Mesenchymal stem cell (in vitro differentiated cells and primary cell): ENCODE measurements around the gene CBLB.

Experiments used
- DNase-seq: peaks from one replicate; pipeline ENCODE4 v3.0.0-alpha.2; 2013
- H2AFZ ChIP-seq: one replicate; pipeline ENCODE4 v1.6.1; 2013; ENCODE audit warnings: low read depth, mild to moderate bottlenecking, control low read depth, inconsistent platforms, low read length, moderate library complexity
- H2AK5ac ChIP-seq: 2 replicates; pipeline ENCODE4 v1.6.1; 2013; ENCODE audit warnings: low read length, moderate library complexity, mild to moderate bottlenecking, inconsistent platforms; ENCODE audit not compliant: severe bottlenecking
- H2BK120ac ChIP-seq: one replicate; pipeline ENCODE4 v1.6.1; 2013; ENCODE audit warnings: low read depth, mild to moderate bottlenecking, inconsistent platforms, low read length, moderate library complexity
- H2BK12ac ChIP-seq, 2 experiments: one replicate each; pipeline ENCODE4 v1.6.1; 2013; ENCODE audit warnings: inconsistent platforms in 2 of 2, low read length in 2 of 2, mild to moderate bottlenecking in 2 of 2, moderate library complexity in 2 of 2, control low read depth in 1 of 2
- H2BK15ac ChIP-seq: one replicate; pipeline ENCODE4 v1.6.1; 2013; ENCODE audit warnings: mild to moderate bottlenecking, low read depth, inconsistent platforms; ENCODE audit not compliant: poor library complexity, severe bottlenecking
- H2BK5ac ChIP-seq: 2 replicates; pipeline ENCODE4 v1.6.1; 2013; ENCODE audit warnings: low read depth, mild to moderate bottlenecking, low read length, control low read depth, inconsistent platforms; ENCODE audit not compliant: poor library complexity, severe bottlenecking
- H3K14ac ChIP-seq, 2 experiments: one replicate each; pipeline ENCODE4 v1.6.1; 2013; ENCODE audit warnings: inconsistent platforms in 2 of 2, low read length in 2 of 2, control low read depth in 1 of 2, mild to moderate bottlenecking in 1 of 2, moderate library complexity in 1 of 2
- H3K18ac ChIP-seq, 2 experiments: one replicate each; pipeline ENCODE4 v1.6.1; 2013; ENCODE audit warnings: inconsistent platforms in 2 of 2, low read length in 2 of 2, control low read depth in 1 of 2, low read depth in 1 of 2, mild to moderate bottlenecking in 1 of 2
- H3K23ac ChIP-seq, 2 experiments: one replicate each; pipeline ENCODE4 v1.6.1; 2013; ENCODE audit warnings: inconsistent platforms in 2 of 2, low read length in 2 of 2, mild to moderate bottlenecking in 2 of 2, moderate library complexity in 2 of 2, control low read depth in 1 of 2
- H3K27ac ChIP-seq: 2 replicates; pipeline ENCODE4 v1.5.1; 2013; ENCODE audit warnings: mild to moderate bottlenecking, moderate library complexity, low read length, control low read depth, inconsistent platforms; ENCODE audit not compliant: poor library complexity, severe bottlenecking
- H3K27me3 ChIP-seq, 2 experiments: 2 replicates each; pipeline versions ENCODE4 v1.6.1 to v1.7.0; 2013; ENCODE audit warnings: low read length in 2 of 2, mild to moderate bottlenecking in 2 of 2, moderate library complexity in 2 of 2, control low read depth in 1 of 2, inconsistent platforms in 1 of 2; ENCODE audit not compliant: control insufficient read depth in 1 of 2, insufficient read depth in 1 of 2
- H3K36me3 ChIP-seq, 2 experiments: 2 replicates each; pipeline versions ENCODE4 v1.6.1 to v1.7.0; 2013; ENCODE audit warnings: low read length in 2 of 2, control low read depth in 1 of 2, inconsistent platforms in 1 of 2, low read depth in 1 of 2, mild to moderate bottlenecking in 1 of 2; ENCODE audit not compliant: insufficient read depth in 2 of 2, control insufficient read depth in 1 of 2
- H3K4ac ChIP-seq, 2 experiments: one replicate each; pipeline ENCODE4 v1.6.1; 2013; ENCODE audit warnings: inconsistent platforms in 2 of 2, low read length in 2 of 2, mild to moderate bottlenecking in 2 of 2, moderate library complexity in 2 of 2, control low read depth in 1 of 2, low read depth in 1 of 2
- H3K4me1 ChIP-seq: 2 replicates; pipeline ENCODE4 v1.6.1; 2013; ENCODE audit warnings: low read depth, low read length, control low read depth; ENCODE audit not compliant: control insufficient read depth, insufficient read depth
- H3K4me2 ChIP-seq: 2 replicates; pipeline ENCODE4 v1.6.1; 2013; ENCODE audit warnings: low read length, mild to moderate bottlenecking, inconsistent platforms; ENCODE audit not compliant: poor library complexity, severe bottlenecking
- H3K4me3 ChIP-seq, 2 experiments: 2 replicates each; pipeline versions ENCODE4 v1.5.1 to v1.7.0; 2013; ENCODE audit warnings: low read length in 2 of 2, mild to moderate bottlenecking in 2 of 2, control low read depth in 1 of 2, low read depth in 1 of 2; ENCODE audit not compliant: insufficient read depth in 1 of 2
- H3K79me1 ChIP-seq: replicated peaks from 2 replicates; pipeline ENCODE4 v1.6.1; 2013; ENCODE audit warnings: mild to moderate bottlenecking, control low read depth, low read length, inconsistent platforms; ENCODE audit not compliant: poor library complexity, severe bottlenecking
- H3K9ac ChIP-seq: 2 replicates; pipeline ENCODE4 v1.7.0; 2013; ENCODE audit warnings: mild to moderate bottlenecking, low read length, moderate library complexity
- H3K9me3 ChIP-seq: 2 replicates; pipeline ENCODE4 v1.7.0; 2013; ENCODE audit warnings: mild to moderate bottlenecking, low read length; ENCODE audit not compliant: control insufficient read depth
- H4K8ac ChIP-seq: one replicate; pipeline ENCODE4 v1.6.1; 2013; ENCODE audit warnings: inconsistent platforms, mild to moderate bottlenecking, low read length, moderate library complexity
- H4K91ac ChIP-seq: one replicate; pipeline ENCODE4 v1.6.1; 2013; ENCODE audit warnings: mild to moderate bottlenecking, low read length, inconsistent platforms
- WGBS: methylation state at CpG from one replicate; pipeline ENCODE4 v1.1.7; 2013; ENCODE audit warnings: mixed read lengths; 5-methylcytosine and 5-hydroxymethylcytosine counted together

CBLB gene

DNA sequence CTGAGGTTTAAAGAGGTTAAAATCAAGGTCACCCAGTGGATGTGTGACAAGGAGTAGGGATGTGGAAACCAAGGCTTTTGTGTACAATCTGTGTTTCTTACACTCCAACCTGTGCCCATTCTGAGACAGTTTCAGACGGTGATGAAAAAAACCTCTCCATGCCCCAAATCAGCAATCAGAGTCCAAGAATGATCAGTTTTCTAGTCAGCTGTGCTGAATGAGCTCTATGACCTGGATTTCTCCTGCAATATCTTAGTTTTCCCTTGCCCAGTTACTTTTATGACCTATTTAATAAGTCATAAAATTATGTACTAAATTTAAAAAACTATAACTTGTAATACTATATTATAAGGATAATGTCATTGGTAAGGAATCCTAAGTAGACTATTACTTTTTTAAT is 37.5 kb upstream of the CBLB start:
- Histone ChIP-seq H3K36me3 (no peaks in the 10 kb centered on the region), H3K14ac (no peak overlapping the region), H2BK15ac (no peak overlapping the region), H3K23ac (no peak overlapping the region), H2BK120ac (no peak overlapping the region), H2AK5ac (no peak overlapping the region), H3K27ac (no peak overlapping the region), H4K91ac (no peak overlapping the region), H3K9ac (peak overlapping the region; percentile 92), H3K27me3 (no peaks in the 10 kb centered on the region), H3K4me1 (peaks cover 2% of the 10 kb centered on the region), H3K9me3 (no peaks in the 10 kb centered on the region), H2BK5ac (no peak overlapping the region), H3K4me2 (no peak overlapping the region), H4K8ac (no peak overlapping the region), H2BK12ac (no peak overlapping the region), H3K79me1 (no peaks in the 10 kb centered on the region), H3K4ac (no peak overlapping the region), H2AFZ (no peak overlapping the region), H3K4me3 (no peak overlapping the region), H3K18ac (no peak overlapping the region)
- 100% methylated on average over 1 of the region's 1 CpG for WGBS
- no peak for DNase-seq

DNA sequence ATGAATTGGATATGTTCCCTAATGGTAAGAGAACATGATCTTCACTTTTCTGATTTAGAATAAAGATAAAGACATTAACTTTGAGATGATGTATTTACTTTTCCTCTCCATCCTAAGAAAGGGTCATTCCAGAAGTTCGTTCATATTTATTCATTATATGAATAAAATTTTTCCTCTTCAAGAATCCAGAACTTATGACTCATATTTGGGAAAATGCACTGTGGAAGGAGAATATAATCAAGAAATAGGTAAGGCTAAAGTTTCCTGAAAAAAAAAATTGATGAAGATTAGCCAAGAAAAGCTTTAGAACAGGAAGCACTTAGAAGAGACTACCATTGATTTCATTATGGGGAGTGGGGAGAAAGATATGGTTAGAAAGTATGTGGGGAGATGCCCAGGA is 36.5 kb upstream of the CBLB start:
- Histone ChIP-seq H3K27ac (no peak overlapping the region), H2BK15ac (no peak overlapping the region), H3K4ac (no peak overlapping the region), H2BK120ac (no peak overlapping the region), H3K9ac (peak overlapping the region; percentile 92), H3K79me1 (no peaks in the 10 kb centered on the region), H3K23ac (no peak overlapping the region), H3K18ac (no peak overlapping the region), H4K91ac (no peak overlapping the region), H3K36me3 (no peaks in the 10 kb centered on the region), H2AK5ac (no peak overlapping the region), H3K4me1 (peaks cover 2% of the 10 kb centered on the region), H3K14ac (no peak overlapping the region), H2BK12ac (no peak overlapping the region), H3K4me3 (no peak overlapping the region), H2BK5ac (no peak overlapping the region), H2AFZ (no peak overlapping the region), H3K9me3 (no peaks in the 10 kb centered on the region), H3K4me2 (no peak overlapping the region), H4K8ac (no peak overlapping the region), H3K27me3 (no peaks in the 10 kb centered on the region)
- DNase-seq, result no peak
- WGBS, result no CpG with 5 or more reads among the region's 1 CpG

GRCh38 chr3:105904678-105905284 is 36.0 kb upstream of the CBLB start:
- Histone ChIP-seq H2BK5ac (no peak overlapping the region), H3K9me3 (no peaks in the 10 kb centered on the region), H3K27me3 (no peaks in the 10 kb centered on the region), H3K14ac (peak overlapping the region in 1 of 2 experiments; percentile 48), H2BK120ac (no peak overlapping the region), H3K4me3 (no peak overlapping the region), H2BK12ac (no peak overlapping the region), H3K79me1 (no peaks in the 10 kb centered on the region), H4K91ac (no peak overlapping the region), H3K23ac (no peak overlapping the region), H3K18ac (no peak overlapping the region), H2AFZ (no peak overlapping the region), H3K4ac (no peak overlapping the region), H3K27ac (no peak overlapping the region), H3K36me3 (no peaks in the 10 kb centered on the region), H3K4me2 (no peak overlapping the region), H3K9ac (no peak overlapping the region), H2BK15ac (no peak overlapping the region), H2AK5ac (no peak overlapping the region), H4K8ac (no peak overlapping the region), H3K4me1 (peaks cover 2% of the 10 kb centered on the region)
- 61% methylated on average over 5 of the region's 5 CpGs for WGBS
- peak; percentile 45 for DNase-seq

DNA sequence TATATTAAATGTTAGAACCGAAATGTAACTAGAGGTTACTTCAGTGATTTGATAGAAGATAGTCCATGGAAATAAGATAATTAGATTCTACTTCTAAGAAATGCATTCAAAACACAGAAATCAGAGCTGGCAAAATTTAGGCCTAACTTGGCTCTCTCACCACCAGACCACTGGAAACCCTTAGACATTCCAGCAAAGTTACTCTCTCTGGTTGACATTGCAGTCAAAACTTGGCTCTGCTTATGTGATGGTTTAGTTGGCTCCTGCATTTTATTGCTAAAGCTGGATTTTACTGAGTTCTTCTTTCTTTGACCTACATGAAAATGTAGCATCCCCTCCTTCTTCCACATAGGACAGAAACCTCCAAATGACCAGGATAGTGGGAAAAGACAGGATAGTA is 35.4 kb upstream of the CBLB start:
- Histone ChIP-seq H3K4me3 (no peak overlapping the region), H4K91ac (no peak overlapping the region), H3K9ac (no peak overlapping the region), H4K8ac (no peak overlapping the region), H3K4me2 (no peak overlapping the region), H3K27ac (no peak overlapping the region), H2BK120ac (no peak overlapping the region), H2BK15ac (no peak overlapping the region), H3K9me3 (no peaks in the 10 kb centered on the region), H2AK5ac (no peak overlapping the region), H2AFZ (no peak overlapping the region), H3K79me1 (no peaks in the 10 kb centered on the region), H3K36me3 (no peaks in the 10 kb centered on the region), H3K4me1 (peaks cover 2% of the 10 kb centered on the region), H3K4ac (no peak overlapping the region), H2BK12ac (no peak overlapping the region), H3K18ac (no peak overlapping the region), H3K27me3 (no peaks in the 10 kb centered on the region), H2BK5ac (no peak overlapping the region), H3K23ac (no peak overlapping the region), H3K14ac (no peak overlapping the region)
- no peak for DNase-seq
- WGBS, result no CpG with 5 or more reads among the region's 1 CpG
